ENCODE results near the gene ILKAP. TPM values are rescaled to one million over a fixed set of nuclear protein-coding genes. Genes with fewer than 3 reads are reported as not detected.

The ILKAP gene
- total and polyA plus RNA-seq, 3 experiments from 2014 or later = 39.7 to 66.2 (median 61.9) TPM

Other genes starting within 250 kb of the ILKAP start
- 10 to 100 TPM; 65.8 to 68.8 TPM for gene UBE2F, start 236.7 kb downstream of the ILKAP start, total RNA-seq
- gene UBE2F, start 236.7 kb downstream of the ILKAP start, polyA plus RNA-seq = 70.7 TPM
- gene SCLY, start 142.7 kb downstream of the ILKAP start, total RNA-seq = 10 to 100 TPM; 64.8 to 70.5 TPM
- gene SCLY, start 142.7 kb downstream of the ILKAP start, polyA plus RNA-seq = 16.1 TPM
- gene ESPNL, start 103.4 kb downstream of the ILKAP start, total RNA-seq = not detected
- gene ESPNL, start 103.4 kb downstream of the ILKAP start, polyA plus RNA-seq = not detected
- not detected for gene KLHL30, start 65.0 kb downstream of the ILKAP start, total RNA-seq
- gene KLHL30, start 65.0 kb downstream of the ILKAP start, polyA plus RNA-seq = not detected
- gene ERFE, start 44.7 kb downstream of the ILKAP start, total RNA-seq = under 1 TPM in 1 of 2 experiments, not detected in 1; 0.24 TPM
- gene ERFE, start 44.7 kb downstream of the ILKAP start, polyA plus RNA-seq = not detected
- 1 to 10 TPM; 4.7 to 5.1 TPM for gene HES6, start 36.3 kb upstream of the ILKAP start, total RNA-seq
- 2.2 TPM for gene HES6, start 36.3 kb upstream of the ILKAP start, polyA plus RNA-seq
- 10 to 100 TPM; 12.9 to 14.2 TPM for gene PER2, start 84.9 kb upstream of the ILKAP start, total RNA-seq
- 4.3 TPM for gene PER2, start 84.9 kb upstream of the ILKAP start, polyA plus RNA-seq
- gene TRAF3IP1, start 116.8 kb upstream of the ILKAP start, total RNA-seq = 10 to 100 TPM; 14.7 to 15.9 TPM
- gene TRAF3IP1, start 116.8 kb upstream of the ILKAP start, polyA plus RNA-seq = 10.2 TPM
- gene ASB1, start 223.2 kb upstream of the ILKAP start, total RNA-seq = 10 to 100 TPM; 41.8 to 41.9 TPM
- gene ASB1, start 223.2 kb upstream of the ILKAP start, polyA plus RNA-seq = 25.9 TPM